ENCODE results near the gene RASSF5.
"Not testable (repeated sequence)": the region's sequence is repeated elsewhere in the genome, so short reads cannot be mapped to it uniquely, and the experiment has no call there.

RASSF5 gene

DNA sequence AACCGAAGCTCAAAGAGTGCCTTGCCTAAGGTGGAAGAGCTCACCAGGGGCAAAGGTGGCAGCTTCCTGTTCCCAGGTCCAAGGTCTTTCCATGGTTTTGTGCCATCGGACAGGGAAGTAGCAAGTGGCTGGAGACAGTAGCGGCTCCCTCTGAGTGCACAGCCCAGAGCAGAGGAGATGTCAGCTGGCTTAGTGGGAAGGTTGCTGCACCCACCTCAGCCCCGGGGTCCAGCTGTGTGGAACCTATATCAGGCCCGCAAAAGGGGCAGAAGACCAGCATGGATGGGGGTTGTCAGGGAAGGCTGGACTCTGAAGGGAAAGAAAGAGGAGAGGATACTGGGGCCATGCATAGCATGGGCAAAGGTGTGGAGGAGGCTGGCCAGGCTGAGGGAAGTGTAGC lies 30.2 kb upstream of the RASSF5 start:
- no peak for DNase-seq

GRCh38 chr1:206477581-206478380 lies 29.6 kb upstream of the RASSF5 start:
- DNase-seq: no peak

DNA sequence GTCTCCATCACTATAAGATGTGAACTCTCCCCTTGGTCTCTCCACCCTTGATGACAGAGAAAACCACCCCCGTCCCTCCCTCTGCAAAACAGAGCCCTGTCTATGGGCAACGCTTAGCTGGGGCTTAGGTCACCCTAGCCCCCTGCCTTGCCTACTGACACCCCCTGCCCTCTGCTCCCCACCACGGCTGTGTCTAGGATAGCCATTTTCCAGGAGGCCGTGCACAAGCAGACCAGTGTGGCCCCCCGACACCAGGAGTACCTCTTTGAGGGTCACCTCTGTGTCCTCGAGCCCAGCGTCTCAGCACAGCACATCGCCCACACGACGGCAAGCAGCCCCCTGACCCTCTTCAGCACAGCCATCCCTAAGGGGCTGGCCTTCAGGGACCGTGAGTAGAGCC lies 28.6 kb upstream of the RASSF5 start:
- no peak for DNase-seq

GRCh38 chr1:206479183-206480125 lies 27.9 kb upstream of the RASSF5 start:
- peak; percentile 70 for DNase-seq

- no peak for DNase-seq
Observed at GRCh38 chr1:206480211-206480610, 27.1 kb upstream of the RASSF5 start.

DNA sequence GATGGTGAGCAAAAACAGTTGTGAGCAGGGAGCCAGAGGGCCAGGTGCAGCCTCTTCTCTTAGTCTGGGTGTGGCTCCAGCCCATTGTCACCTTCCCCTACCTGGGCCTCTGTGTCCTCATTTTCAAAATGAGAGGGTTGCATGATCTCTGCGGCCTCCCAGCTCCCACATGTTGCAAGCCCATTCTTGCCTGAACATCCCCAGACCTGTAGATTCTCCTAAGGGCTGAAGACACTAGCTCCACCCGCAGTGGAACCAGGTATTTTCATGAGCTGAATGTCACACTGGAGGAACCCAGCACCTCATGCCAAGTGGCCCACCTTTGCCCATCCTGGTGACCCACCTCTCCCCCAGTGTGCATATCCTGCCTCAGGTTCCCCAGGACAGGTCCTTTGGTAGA lies 24.7 kb upstream of the RASSF5 start:
- DNase-seq: no peak

DNA sequence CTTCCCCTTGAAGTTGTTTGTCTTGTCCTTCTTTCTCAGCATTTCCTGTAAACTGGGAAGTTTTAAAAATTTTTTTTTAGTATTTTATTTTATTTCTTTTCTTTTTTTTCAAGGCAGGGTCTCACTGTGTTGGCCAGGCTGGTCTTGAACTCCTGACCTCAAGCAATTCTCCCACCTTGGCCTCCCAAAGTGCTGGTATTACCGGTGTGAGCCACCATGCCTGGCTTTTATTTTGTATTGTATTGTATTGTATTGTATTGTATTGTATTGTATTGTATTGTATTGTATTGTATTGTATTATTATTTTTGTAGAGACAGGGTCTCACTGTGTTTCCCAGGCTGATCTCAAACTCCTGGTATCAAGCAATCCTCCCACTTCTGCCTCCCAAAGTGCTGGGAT lies 23.5 kb upstream of the RASSF5 start:
- DNase-seq: not testable (repeated sequence)

DNA sequence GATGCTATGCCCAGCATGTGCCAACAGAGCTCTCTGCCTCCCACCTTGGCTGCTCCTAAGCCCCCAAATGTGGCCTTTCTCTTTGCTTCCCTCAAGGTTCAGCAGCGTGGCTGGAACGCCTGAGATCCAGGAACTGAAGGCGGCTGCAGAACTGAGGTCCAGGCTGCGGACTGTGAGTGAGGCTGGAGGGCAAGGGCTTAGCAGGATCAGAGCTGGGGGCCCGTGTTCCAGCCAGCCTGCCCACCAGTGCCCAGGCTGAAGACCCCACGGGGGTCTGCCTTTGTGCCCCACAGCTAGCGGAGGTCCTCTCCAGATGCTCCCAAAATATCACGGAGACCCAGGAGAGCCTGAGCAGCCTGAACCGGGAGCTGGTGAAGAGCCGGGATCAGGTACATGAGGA lies 22.4 kb upstream of the RASSF5 start:
- no peak for DNase-seq

DNA sequence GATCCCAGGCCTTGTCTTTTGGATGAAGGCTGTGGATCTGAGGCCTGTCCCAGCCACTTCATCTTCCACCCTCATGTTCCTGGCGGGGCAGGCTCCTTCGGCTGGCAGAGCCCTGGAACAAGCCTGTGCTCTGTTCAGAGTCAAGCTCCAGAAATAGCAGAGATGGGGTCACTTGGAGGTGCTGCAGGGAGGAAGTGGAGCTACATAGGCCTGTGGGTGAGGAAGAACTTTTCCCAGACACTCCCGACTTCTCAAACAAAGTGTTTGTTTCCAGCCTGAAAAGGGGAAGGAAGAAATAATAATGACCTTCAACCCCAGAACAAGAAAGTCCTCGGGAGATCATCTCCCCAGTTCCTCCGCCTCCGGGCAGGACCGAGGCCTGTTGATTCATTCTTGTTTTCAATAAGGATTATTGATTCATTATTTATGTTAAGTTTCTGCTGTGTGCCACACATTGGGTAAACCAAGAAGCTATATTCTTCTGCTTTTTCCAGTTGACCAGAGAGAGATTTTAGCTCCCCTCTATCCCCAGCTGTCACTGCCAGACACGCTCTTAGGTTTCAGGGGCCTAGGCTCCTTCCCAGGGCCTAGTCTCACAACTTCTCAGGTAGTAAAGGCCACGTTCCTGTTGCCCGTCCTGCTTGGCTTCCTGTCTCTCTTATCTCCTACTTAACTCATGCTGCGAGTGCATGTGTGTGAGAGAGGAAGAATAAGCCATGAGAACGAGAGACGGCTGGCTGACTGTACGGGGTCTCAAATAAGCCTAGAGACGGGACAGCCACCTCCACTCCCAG lies 20.1 kb upstream of the RASSF5 start:
- DNase-seq: no peak

DNA sequence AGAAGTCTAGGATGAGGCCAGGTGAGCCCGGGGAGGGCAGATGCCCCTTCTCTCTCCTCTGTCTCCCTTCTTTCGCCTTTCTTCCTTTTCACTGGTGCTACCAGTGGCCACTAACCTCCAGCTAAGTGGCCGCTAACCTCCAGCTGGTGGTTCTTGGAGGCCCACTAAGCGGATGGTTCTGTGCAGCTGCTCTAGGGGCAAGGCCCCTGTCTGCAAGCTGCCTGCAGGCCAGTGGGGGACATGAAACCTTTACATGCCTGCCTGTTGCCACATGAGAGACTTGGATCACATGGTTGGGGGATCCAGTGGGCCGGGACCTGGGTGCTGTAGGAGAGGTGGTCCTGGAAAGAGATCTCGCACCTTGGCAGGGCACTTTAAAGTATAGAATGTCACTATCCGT lies 19.4 kb upstream of the RASSF5 start:
- no peak for DNase-seq

DNA sequence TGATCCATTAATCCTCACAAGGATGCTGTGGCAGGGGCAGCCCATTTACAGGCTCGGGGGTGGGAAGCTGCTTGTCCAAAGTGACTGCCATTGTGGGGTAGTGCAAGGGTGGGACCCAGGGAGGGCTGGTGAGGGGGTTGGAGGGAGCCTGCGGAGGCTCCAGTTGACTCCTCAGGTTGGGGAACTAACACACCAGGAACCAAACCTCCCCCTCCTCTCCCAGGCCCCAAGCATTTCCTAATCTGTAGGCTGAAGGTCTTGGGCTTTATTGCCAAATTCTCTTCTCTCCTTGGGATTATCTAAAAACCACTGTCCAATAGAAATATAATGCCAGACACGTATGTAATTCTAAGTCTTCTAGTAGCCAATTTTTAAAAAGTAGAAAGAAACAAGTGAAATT lies 18.9 kb upstream of the RASSF5 start:
- DNase-seq: no peak

- DNase-seq: peak; percentile 78
Observed at GRCh38 chr1:206489980-206490770, 17.2 kb upstream of the RASSF5 start.

DNA sequence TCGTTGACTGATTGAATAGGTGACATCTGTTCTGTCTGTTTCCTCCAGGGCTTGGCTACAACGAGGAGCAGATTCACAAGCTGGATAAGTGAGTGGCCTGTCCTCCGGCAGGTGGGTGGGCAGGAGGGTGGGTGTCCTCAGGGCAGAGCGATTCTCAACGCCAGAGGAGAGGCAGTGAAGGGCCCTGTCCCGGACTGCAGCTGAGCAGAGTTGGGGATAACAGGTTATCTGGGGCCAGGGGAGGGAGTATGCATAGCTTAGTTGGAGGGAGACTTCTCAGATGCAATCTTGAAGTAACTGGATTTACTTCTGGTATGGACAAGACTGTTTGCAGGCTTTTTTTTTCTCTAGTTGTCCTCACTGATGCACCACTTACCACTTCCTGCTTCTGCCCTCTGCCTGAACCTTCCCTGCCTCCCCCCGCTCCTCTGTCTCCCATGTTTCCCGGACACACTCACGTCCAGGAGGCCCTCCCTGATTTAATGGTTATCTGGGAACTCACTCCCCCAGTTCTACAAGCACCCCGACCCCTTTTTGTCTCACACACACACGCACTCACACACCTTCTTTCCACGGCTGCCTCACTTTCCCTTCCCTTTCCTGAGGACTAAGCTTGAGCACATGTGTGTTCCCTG lies 16.4 kb upstream of the RASSF5 start:
- DNase-seq: no peak

- DNase-seq: no peak
Observed at GRCh38 chr1:206491616-206492015, 15.7 kb upstream of the RASSF5 start.

DNA sequence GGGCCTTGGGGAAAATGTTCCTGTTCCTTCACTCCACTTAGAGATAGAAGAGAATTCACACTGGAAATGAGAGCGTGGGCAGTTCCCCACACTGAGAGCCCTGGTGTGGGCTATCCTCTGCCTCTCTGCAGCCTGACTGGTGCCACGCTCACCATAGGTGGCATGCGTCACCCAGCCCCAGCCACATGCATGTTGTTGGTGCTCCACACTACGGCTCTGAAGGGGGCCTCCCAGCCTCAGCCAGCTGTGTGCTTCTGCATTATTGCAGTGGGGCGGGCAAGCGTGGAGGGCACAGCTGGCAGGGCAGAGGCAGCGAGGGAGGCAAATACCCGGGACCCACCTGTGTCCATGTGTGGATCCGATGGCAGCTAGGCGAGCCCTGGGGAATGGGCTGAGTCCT lies 14.7 kb upstream of the RASSF5 start:
- DNase-seq: no peak

- DNase-seq: no peak
Observed at GRCh38 chr1:206493279-206493678, 14.1 kb upstream of the RASSF5 start.

DNA sequence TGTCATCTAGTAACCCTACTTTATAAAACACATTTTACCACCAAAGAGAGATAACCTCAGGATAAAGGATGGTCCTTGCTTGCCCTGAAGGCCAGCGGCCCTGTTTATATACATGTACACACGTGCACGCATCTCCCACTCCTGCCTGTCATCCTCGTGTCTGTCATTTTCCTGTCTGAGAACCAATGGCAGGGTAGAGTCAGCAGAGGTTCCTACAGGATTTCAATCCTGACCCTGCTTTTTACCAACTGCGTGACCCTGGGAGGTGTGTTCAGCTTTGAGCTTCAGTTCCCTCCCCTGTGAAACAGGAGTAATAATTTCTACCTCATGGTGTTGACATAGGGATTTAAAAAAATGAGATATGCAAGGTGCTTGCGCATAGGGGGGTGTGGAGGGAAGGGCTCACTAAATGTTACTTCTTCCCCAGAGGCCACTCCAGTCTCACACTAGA lies 12.3 kb upstream of the RASSF5 start:
- DNase-seq: no peak

GRCh38 chr1:206495493-206496046 lies 11.8 kb upstream of the RASSF5 start:
- no peak for DNase-seq

DNA sequence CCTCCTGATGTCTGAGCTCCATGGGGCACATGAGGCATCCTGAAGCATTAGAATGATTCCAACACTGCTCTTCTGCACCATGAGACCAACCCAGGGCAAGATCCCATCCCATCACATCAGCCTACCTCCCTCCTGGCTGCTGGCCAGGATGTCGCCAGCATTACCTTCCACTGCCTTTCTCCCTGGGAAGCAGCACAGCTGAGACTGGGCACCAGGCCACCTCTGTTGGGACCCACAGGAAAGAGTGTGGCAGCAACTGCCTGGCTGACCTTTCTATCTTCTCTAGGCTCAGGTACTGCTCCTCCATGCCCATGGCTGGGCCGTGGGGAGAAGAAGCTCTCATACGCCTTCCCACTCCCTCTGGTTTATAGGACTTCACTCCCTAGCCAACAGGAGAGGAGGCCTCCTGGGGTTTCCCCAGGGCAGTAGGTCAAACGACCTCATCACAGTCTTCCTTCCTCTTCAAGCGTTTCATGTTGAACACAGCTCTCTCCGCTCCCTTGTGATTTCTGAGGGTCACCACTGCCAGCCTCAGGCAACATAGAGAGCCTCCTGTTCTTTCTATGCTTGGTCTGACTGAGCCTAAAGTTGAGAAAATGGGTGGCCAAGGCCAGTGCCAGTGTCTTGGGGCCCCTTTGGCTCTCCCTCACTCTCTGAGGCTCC lies 11.1 kb upstream of the RASSF5 start:
- no peak for DNase-seq

GRCh38 chr1:206497363-206497762 lies 10.0 kb upstream of the RASSF5 start:
- no peak for DNase-seq

DNA sequence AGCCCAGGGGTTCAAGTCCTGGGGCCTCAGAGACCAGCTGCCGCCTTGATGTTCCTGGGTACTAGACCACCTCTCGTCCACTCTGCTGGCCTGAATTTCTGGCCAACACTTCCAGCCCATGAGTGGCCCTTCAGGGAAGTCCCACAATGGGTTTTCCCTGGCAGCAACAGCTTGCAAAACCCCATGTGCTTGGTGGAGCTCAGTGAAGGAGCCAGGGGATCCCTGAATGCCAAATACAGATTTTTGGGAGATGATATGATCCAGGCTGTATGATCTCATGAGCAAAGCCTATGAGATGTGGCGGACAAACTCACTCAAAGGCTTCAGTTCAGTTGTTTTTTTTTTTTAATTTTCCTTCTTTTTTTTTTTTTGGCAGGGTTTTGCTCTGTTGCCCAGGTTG lies 9.6 kb upstream of the RASSF5 start:
- DNase-seq: no peak
